SW 1271 (cell line): ENCODE measurements around the gene ACSBG1.
"Not testable (repeated sequence)": the region's sequence is repeated elsewhere in the genome, so short reads cannot be mapped to it uniquely, and the experiment has no call there.

Experiments used
- DNase-seq, 2 experiments: peaks; one replicate each; lab custom pipeline; 2025; lab: John Stamatoyannopoulos, UW

Gene ACSBG1

GRCh38 chr15:78247911-78248310 is 13.5 kb upstream of the ACSBG1 start:
- no peak for DNase-seq

- DNase-seq, result not testable (repeated sequence)
Measured at GRCh38 chr15:78245976-78246620, 11.7 kb upstream of the ACSBG1 start.

- not testable (repeated sequence) for DNase-seq
Measured at GRCh38 chr15:78245392-78245791, 11.0 kb upstream of the ACSBG1 start.

GRCh38 chr15:78244893-78245292 is 10.5 kb upstream of the ACSBG1 start:
- DNase-seq, result no peak

- DNase-seq, result no peak
Measured at GRCh38 chr15:78244101-78244500, 9.7 kb upstream of the ACSBG1 start.

- DNase-seq, result no peak
Measured at GRCh38 chr15:78243491-78243941, 9.2 kb upstream of the ACSBG1 start.

- no peak for DNase-seq
Measured at GRCh38 chr15:78243058-78243457, 8.7 kb upstream of the ACSBG1 start.

GRCh38 chr15:78242128-78242527 is 7.8 kb upstream of the ACSBG1 start:
- peak in 1 of 2 experiments; percentile 26 for DNase-seq

- peak; percentile 26 to 78 for DNase-seq
Measured at GRCh38 chr15:78241017-78241416, 6.7 kb upstream of the ACSBG1 start.

- no peak for DNase-seq
Measured at GRCh38 chr15:78239811-78240210, 5.4 kb upstream of the ACSBG1 start.

- DNase-seq, result no peak
Measured at GRCh38 chr15:78237146-78237545, 2.8 kb upstream of the ACSBG1 start.

GRCh38 chr15:78236491-78236890 is 2.1 kb upstream of the ACSBG1 start:
- no peak for DNase-seq

GRCh38 chr15:78233496-78233895 is 869 bp downstream of the ACSBG1 start:
- no peak for DNase-seq

- DNase-seq, result no peak
Measured at GRCh38 chr15:78232951-78233350, 1.4 kb downstream of the ACSBG1 start.

- DNase-seq, result no peak
Measured at GRCh38 chr15:78229431-78230406, 4.6 kb downstream of the ACSBG1 start.

GRCh38 chr15:78228356-78228996 is 5.9 kb downstream of the ACSBG1 start:
- DNase-seq, result no peak

GRCh38 chr15:78225783-78226541 is 8.4 kb downstream of the ACSBG1 start:
- DNase-seq, result no peak

- DNase-seq, result no peak
Measured at GRCh38 chr15:78224023-78224411, 10.3 kb downstream of the ACSBG1 start.

GRCh38 chr15:78223396-78224022 is 10.9 kb downstream of the ACSBG1 start:
- no peak for DNase-seq

- DNase-seq, result no peak
Measured at GRCh38 chr15:78222745-78223395, 11.5 kb downstream of the ACSBG1 start.

- no peak for DNase-seq
Measured at GRCh38 chr15:78220713-78221112, 13.7 kb downstream of the ACSBG1 start.
